Mesendoderm (in vitro differentiated cells): Measurements from ENCODE around the gene CWC25.
"Not testable (repeated sequence)": the region's sequence is repeated elsewhere in the genome, so short reads cannot be mapped to it uniquely, and the experiment has no call there.

Experiments
- DNase-seq: peaks from one replicate; pipeline ENCODE4 v3.0.0; 2013
- H2AK5ac ChIP-seq: 2 replicates; pipeline ENCODE4 v1.6.1; 2013; ENCODE audit warnings: low read length, inconsistent platforms
- H2BK120ac ChIP-seq: 2 replicates; pipeline ENCODE4 v1.6.1; 2013; ENCODE audit warnings: low read depth, mild to moderate bottlenecking, low read length, moderate library complexity, mixed read lengths
- H2BK15ac ChIP-seq: replicated peaks from 2 replicates; pipeline ENCODE4 v1.6.1; 2013; ENCODE audit warnings: low read depth, mild to moderate bottlenecking, moderate library complexity
- H2BK5ac ChIP-seq: 2 replicates; pipeline ENCODE4 v1.6.1; 2013; ENCODE audit warnings: low read length, inconsistent platforms
- H3K18ac ChIP-seq: 2 replicates; pipeline ENCODE4 v1.6.1; 2013; ENCODE audit warnings: mild to moderate bottlenecking, low read length, mixed read lengths
- H3K23ac ChIP-seq: one replicate; pipeline ENCODE4 v1.6.1; 2013; ENCODE audit warnings: low read length
- H3K27ac ChIP-seq: 2 replicates; pipeline ENCODE4 v1.5.1; 2013; ENCODE audit warnings: low read depth, mild to moderate bottlenecking, inconsistent platforms, low read length, moderate library complexity
- H3K27me3 ChIP-seq: 2 replicates; pipeline ENCODE4 v1.6.1; 2013; ENCODE audit warnings: low read length, control low read depth, mild to moderate bottlenecking, inconsistent platforms; ENCODE audit not compliant: insufficient read depth, poor library complexity
- H3K36me3 ChIP-seq: 2 replicates; pipeline ENCODE4 v1.6.1; 2013; ENCODE audit warnings: low read length, inconsistent platforms; ENCODE audit not compliant: control insufficient read depth, insufficient read depth
- H3K4ac ChIP-seq: one replicate; pipeline ENCODE4 v1.6.1; 2013; ENCODE audit warnings: low read depth, mild to moderate bottlenecking, low read length, moderate library complexity
- H3K4me1 ChIP-seq: 2 replicates; pipeline ENCODE4 v1.6.1; 2013; ENCODE audit warnings: low read depth, low read length, inconsistent platforms; ENCODE audit not compliant: control insufficient read depth
- H3K4me2 ChIP-seq: 2 replicates; pipeline ENCODE4 v1.6.1; 2013; ENCODE audit warnings: low read length
- H3K4me3 ChIP-seq: 2 replicates; pipeline ENCODE4 v1.5.1; 2013; ENCODE audit warnings: mild to moderate bottlenecking, low read length
- H3K56ac ChIP-seq: one replicate; pipeline ENCODE4 v1.6.1; 2013; ENCODE audit warnings: low read length
- H3K79me1 ChIP-seq: 2 replicates; pipeline ENCODE4 v1.6.1; 2013; ENCODE audit warnings: low read length, inconsistent platforms
- H3K79me2 ChIP-seq: 2 replicates; pipeline ENCODE4 v1.6.1; 2013; ENCODE audit warnings: mild to moderate bottlenecking, low read length; ENCODE audit not compliant: control insufficient read depth, insufficient read depth
- H3K9ac ChIP-seq: 2 replicates; pipeline ENCODE4 v1.6.1; 2013; ENCODE audit warnings: low read length, inconsistent platforms
- H4K5ac ChIP-seq: one replicate; pipeline ENCODE4 v1.6.1; 2013; ENCODE audit warnings: low read length
- H4K8ac ChIP-seq: one replicate; pipeline ENCODE4 v1.6.1; 2013; ENCODE audit warnings: low read depth, mild to moderate bottlenecking, control low read depth, low read length, moderate library complexity
- WGBS: extraction: QIAGEN DNeasy Blood & Tissue Kit; methylation state at CpG from one replicate; pipeline ENCODE4 v1.1.7; 2013; ENCODE audit warnings: low lambda C conversion rate, missing lambda C conversion rate; ENCODE audit not compliant: insufficient coverage; ENCODE audit errors: extremely low coverage; 5-methylcytosine and 5-hydroxymethylcytosine counted together

The CWC25 gene

GRCh38 chr17:38867179-38867967, 42.3 kb upstream of the CWC25 start:
- H3K4me2 ChIP-seq: peak overlapping the region; percentile 91

GRCh38 chr17:38864636-38865398, 39.7 kb upstream of the CWC25 start:
- WGBS: no CpG with 5 or more reads among the region's 11 CpGs
- H3K36me3 ChIP-seq: no peaks in the 10 kb centered on the region
- H3K9ac ChIP-seq: no peak overlapping the region

More at GRCh38 chr17:38867179-38867967, 42.3 kb upstream of the CWC25 start:
- Histone ChIP-seq H3K9ac (peak overlapping the region; percentile 84), H3K27me3 (no peaks in the 10 kb centered on the region), H2AK5ac (no peak overlapping the region), H3K79me2 (peaks cover 22% of the 10 kb centered on the region), H3K79me1 (peaks cover 10% of the 10 kb centered on the region), H3K4me3 (peak overlapping the region; percentile 69), H2BK5ac (no peak overlapping the region), H3K4ac (no peak overlapping the region), H4K5ac (no peak overlapping the region), H3K36me3 (no peaks in the 10 kb centered on the region), H2BK120ac (no peak overlapping the region), H3K56ac (peak overlapping the region; percentile 97), H3K4me1 (peaks cover 9% of the 10 kb centered on the region), H3K23ac (no peak overlapping the region), H4K8ac (no peak overlapping the region), H2BK15ac (no peak overlapping the region), H3K27ac (peak overlapping the region; percentile 68), H3K18ac (peak overlapping the region; percentile 77)
- peak; percentile 94 for DNase-seq
- no CpG with 5 or more reads among the region's 31 CpGs for WGBS

GRCh38 chr17:38861399-38861843, 36.3 kb upstream of the CWC25 start:
- H3K79me2 ChIP-seq: no peaks in the 10 kb centered on the region
- H3K27ac ChIP-seq: no peak overlapping the region
- H3K23ac ChIP-seq: no peak overlapping the region
- H3K27me3 ChIP-seq: no peaks in the 10 kb centered on the region
- H3K79me1 ChIP-seq: no peaks in the 10 kb centered on the region
- H3K56ac ChIP-seq: no peak overlapping the region
- no peaks in the 10 kb centered on the region for H3K4me1 ChIP-seq
- H2AK5ac ChIP-seq: no peak overlapping the region
- peak; percentile 78 for DNase-seq
- H2BK5ac ChIP-seq: no peak overlapping the region
- no peak overlapping the region for H3K18ac ChIP-seq
- H3K4ac ChIP-seq: no peak overlapping the region
- H3K4me3 ChIP-seq: no peak overlapping the region
- H2BK15ac ChIP-seq: no peak overlapping the region
- WGBS: no CpG with 5 or more reads among the region's 8 CpGs
- H3K4me2 ChIP-seq: no peak overlapping the region
- H2BK120ac ChIP-seq: no peak overlapping the region
- H4K8ac ChIP-seq: no peak overlapping the region
- H3K36me3 ChIP-seq: no peaks in the 10 kb centered on the region
- H3K9ac ChIP-seq: no peak overlapping the region
- H4K5ac ChIP-seq: no peak overlapping the region

More at GRCh38 chr17:38864636-38865398, 39.7 kb upstream of the CWC25 start:
- Histone ChIP-seq H4K8ac (no peak overlapping the region), H2BK120ac (no peak overlapping the region), H3K27ac (no peak overlapping the region), H3K23ac (no peak overlapping the region), H3K79me1 (no peaks in the 10 kb centered on the region), H3K4ac (no peak overlapping the region), H3K27me3 (no peaks in the 10 kb centered on the region), H2BK15ac (no peak overlapping the region), H3K56ac (no peak overlapping the region), H3K18ac (no peak overlapping the region), H3K4me2 (no peak overlapping the region), H2BK5ac (no peak overlapping the region), H2AK5ac (no peak overlapping the region), H3K4me1 (no peaks in the 10 kb centered on the region), H4K5ac (no peak overlapping the region), H3K4me3 (no peak overlapping the region), H3K79me2 (no peaks in the 10 kb centered on the region)
- peak; percentile 84 for DNase-seq

- Histone ChIP-seq H4K5ac (no peak overlapping the region), H3K18ac (no peak overlapping the region), H3K56ac (no peak overlapping the region), H2BK5ac (no peak overlapping the region), H3K9ac (no peak overlapping the region), H3K79me2 (peaks cover 12% of the 10 kb centered on the region), H3K4ac (no peak overlapping the region), H3K79me1 (peaks cover 1% of the 10 kb centered on the region), H3K4me3 (no peak overlapping the region), H3K23ac (no peak overlapping the region), H3K4me1 (no peaks in the 10 kb centered on the region), H2AK5ac (no peak overlapping the region), H3K4me2 (no peak overlapping the region), H2BK15ac (no peak overlapping the region), H4K8ac (no peak overlapping the region), H3K36me3 (peaks cover 5% of the 10 kb centered on the region), H3K27ac (no peak overlapping the region), H3K27me3 (no peaks in the 10 kb centered on the region), H2BK120ac (no peak overlapping the region)
- no CpG with 5 or more reads among the region's 5 CpGs for WGBS
- no peak for DNase-seq
Measured at GRCh38 chr17:38857271-38857670, 32.1 kb upstream of the CWC25 start.

- not testable (repeated sequence) for H3K18ac ChIP-seq, H4K5ac ChIP-seq, H3K4me1 ChIP-seq, H3K9ac ChIP-seq, H3K23ac ChIP-seq, H2BK15ac ChIP-seq, H2BK120ac ChIP-seq, H3K4me3 ChIP-seq, DNase-seq, H3K27me3 ChIP-seq, H2BK5ac ChIP-seq, H4K8ac ChIP-seq, H3K79me1 ChIP-seq, H3K4me2 ChIP-seq, H2AK5ac ChIP-seq, H3K27ac ChIP-seq, H3K4ac ChIP-seq
- H3K36me3 ChIP-seq: peaks cover 21% of the 10 kb centered on the region
- peaks cover 33% of the 10 kb centered on the region for H3K79me2 ChIP-seq
- no CpG with 5 or more reads among the region's 28 CpGs for WGBS
- H3K56ac ChIP-seq: peak overlapping the region; percentile 15
Measured at GRCh38 chr17:38855101-38855714, 30.1 kb upstream of the CWC25 start.
